HFF-Myc (cell line): ENCODE data around the gene PATE4.
"Not testable (repeated sequence)": the region's sequence is repeated elsewhere in the genome, so short reads cannot be mapped to it uniquely, and the experiment has no call there.

Source experiments
- DNase-seq: peaks from one replicate; pipeline ENCODE4 v3.0.0-alpha.2; 2011; ENCODE audit warnings: low read depth; ENCODE audit errors: extremely low read depth
- H3K4me3 ChIP-seq: replicated peaks from 2 replicates; pipeline ENCODE4 v1.5.1; 2011; ENCODE audit warnings: low read depth, mild to moderate bottlenecking, control low read depth, low read length
- CTCF ChIP-seq: IDR thresholded peaks from 2 replicates; pipeline ENCODE4 v1.5.1; 2012; ENCODE audit warnings: mild to moderate bottlenecking, low read depth, low read length, control low read depth; ENCODE audit errors: missing control alignments

PATE4 gene

GRCh38 chr11:125807909-125808308, 25.2 kb upstream of the PATE4 start:
- no peak overlapping the region for H3K4me3 ChIP-seq
- TF ChIP-seq CTCF: no peak
- no peak for DNase-seq

GRCh38 chr11:125835748-125836147, 2.6 kb downstream of the PATE4 start:
- TF ChIP-seq CTCF: no peak
- no peak for DNase-seq
- H3K4me3 ChIP-seq: no peak overlapping the region

- no peak for TF ChIP-seq CTCF
- DNase-seq: no peak
- no peak overlapping the region for H3K4me3 ChIP-seq
Observed at GRCh38 chr11:125842321-125842948, 9.3 kb downstream of the PATE4 start.

- DNase-seq: no peak
- H3K4me3 ChIP-seq: no peak overlapping the region
- TF ChIP-seq CTCF: no peak
Observed at GRCh38 chr11:125846188-125846587, 13.1 kb downstream of the PATE4 start.

- not testable (repeated sequence) for DNase-seq, H3K4me3 ChIP-seq
Observed at GRCh38 chr11:125857670-125858069, 24.6 kb downstream of the PATE4 start.

- not testable (repeated sequence) for H3K4me3 ChIP-seq, DNase-seq
Observed at GRCh38 chr11:125862786-125863185, 29.7 kb downstream of the PATE4 start.

GRCh38 chr11:125865354-125865753, 32.2 kb downstream of the PATE4 start:
- not testable (repeated sequence) for DNase-seq, H3K4me3 ChIP-seq

GRCh38 chr11:125869521-125869920, 36.4 kb downstream of the PATE4 start:
- no peak for DNase-seq
- TF ChIP-seq CTCF: no peak
- H3K4me3 ChIP-seq: no peak overlapping the region
